ENCODE results near the gene CLTCL1.
A peak's percentile ranks its signal among the peaks of the same experiment; 100 is the strongest.
"Not testable (repeated sequence)": the region's sequence is repeated elsewhere in the genome, so short reads cannot be mapped to it uniquely, and the experiment has no call there.

The CLTCL1 gene

DNA sequence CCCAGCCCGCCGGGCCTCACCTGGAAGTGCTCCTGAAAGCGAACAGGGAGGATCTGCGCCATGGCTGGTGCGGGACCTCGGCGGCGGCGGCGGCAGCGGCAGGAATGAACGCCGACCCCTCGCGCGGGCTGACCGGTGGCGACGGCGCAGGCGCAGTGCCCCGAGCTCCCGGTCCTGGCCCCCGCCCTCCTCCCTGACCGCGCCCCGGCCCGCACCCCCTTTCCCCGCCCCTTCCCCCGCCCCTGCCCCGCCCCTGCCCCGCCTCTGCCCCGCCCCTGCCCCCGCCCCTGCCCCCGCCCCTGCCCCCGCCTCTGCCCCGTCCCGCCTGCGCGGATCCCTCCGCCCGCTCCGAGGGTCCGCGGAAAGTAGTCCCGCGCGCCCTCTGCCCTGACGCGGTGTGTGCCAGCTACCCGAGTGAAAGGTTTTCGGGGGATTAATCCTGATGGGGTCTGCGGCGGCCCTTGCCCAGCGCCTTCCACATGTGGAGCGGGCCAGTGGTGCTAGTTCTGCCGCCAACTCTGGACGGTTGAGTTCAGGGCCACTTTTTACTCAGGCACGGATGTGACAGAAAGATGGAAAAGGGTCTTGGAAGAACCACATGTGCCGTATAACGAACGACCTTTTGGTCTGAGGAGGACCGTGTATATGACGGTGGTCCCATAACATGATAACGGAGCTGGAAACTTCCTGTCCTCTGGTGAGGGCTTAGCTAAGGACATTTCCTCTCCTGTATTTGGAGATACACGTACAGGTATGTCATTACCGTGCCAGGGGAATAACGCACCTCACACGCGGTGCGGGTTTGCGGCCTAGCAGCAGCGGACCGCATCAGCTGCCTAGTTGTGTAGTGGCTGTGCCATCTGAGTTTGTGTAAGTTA is at the start of gene CLTCL1:
CLTCL1 (minus strand) TSS at position 140 of the 878 bp plus-strand sequence; CDS start at position 62, 78 bp downstream.
- peak; percentile 2 for DNase-seq

DNA sequence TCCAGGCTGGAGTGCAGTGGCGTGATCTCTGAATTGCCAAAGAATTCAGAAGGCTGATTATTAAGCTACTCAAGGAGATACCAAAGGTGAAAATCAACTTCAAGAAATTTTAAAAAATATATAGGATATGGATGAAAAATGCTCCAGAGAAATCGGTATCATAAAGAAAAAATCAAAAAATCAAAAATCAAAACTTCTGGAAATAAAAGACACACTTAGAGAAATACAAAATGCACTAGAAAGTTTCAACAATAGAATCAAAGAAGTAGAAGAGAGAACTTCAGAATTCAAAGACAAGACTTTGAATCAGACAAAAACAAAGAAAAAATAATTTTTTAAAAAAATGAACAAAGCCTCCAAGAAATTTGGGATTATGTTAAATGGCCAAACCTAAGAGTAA is 45.6 kb upstream of the CLTCL1 start:
- DNase-seq = no peak

GRCh38 chr22:19336133-19337075 is 44.9 kb upstream of the CLTCL1 start:
- DNase-seq = no peak

DNA sequence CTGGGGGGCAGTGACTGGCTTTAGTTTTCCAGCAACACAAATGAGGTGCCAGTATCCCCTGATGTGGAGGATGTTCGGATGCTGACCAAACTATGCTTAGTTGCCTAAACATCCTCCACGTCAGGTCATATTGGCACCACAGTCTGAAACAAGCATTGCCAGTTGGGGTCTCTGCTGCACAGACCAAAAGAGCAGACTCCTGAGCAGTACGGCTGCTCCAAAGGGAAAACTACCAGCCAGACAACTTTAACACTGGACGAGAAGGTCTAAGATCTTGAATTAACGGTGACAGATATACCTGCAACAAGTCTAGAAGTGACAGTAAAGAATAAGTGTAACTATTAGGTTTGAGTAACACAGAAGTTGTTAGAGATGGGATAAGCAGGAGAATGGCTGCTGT is 40.5 kb upstream of the CLTCL1 start:
- DNase-seq = no peak

GRCh38 chr22:19331474-19331873 is 40.0 kb upstream of the CLTCL1 start:
- DNase-seq = no peak

- no peak for DNase-seq
Observed at GRCh38 chr22:19330865-19331418, 39.4 kb upstream of the CLTCL1 start.

DNA sequence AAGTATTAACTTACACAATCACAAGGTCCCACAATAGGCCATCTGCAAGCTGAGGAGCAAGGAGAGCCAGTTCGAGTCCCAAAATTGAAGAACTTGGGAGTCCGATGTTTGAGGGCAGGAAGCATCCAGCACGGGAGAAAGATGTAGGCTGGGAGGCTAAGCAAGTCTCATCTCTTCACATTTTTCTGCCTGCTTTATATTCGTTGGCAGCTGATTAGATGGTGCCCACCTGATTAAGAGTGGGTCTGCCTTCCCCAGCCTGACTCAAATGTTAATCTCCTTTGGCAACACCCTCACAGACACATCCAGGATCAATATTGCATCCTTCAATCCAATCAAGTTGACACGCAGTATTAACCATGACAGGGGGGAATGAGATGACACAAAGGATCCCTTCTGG is 38.7 kb upstream of the CLTCL1 start:
- DNase-seq = not testable (repeated sequence)

- DNase-seq = no peak
Observed at GRCh38 chr22:19329454-19329853, 37.9 kb upstream of the CLTCL1 start.

GRCh38 chr22:19325296-19325948 is 33.9 kb upstream of the CLTCL1 start:
- DNase-seq = peak; percentile 4

DNA sequence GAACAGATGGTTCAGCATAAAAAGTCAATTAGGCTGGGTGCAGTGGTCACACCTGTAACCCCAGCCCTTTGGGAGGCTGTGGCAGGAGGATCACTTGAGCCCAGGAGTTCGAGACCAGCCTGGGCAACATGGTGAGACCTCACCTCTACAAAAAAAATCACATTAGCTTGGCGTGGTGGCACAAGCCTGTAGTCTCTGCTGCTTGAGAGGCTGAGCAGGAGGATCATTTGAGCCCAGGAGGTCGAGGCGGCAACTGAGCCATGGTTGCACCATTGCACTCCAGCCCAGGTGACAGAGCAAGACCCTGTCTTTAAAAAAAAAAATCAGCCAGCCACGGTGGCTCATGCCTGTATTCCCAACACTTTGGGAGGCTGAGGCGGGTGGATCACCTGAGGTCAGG is 31.9 kb upstream of the CLTCL1 start:
- not testable (repeated sequence) for DNase-seq

GRCh38 chr22:19321757-19322156 is 30.2 kb upstream of the CLTCL1 start:
- DNase-seq = no peak

DNA sequence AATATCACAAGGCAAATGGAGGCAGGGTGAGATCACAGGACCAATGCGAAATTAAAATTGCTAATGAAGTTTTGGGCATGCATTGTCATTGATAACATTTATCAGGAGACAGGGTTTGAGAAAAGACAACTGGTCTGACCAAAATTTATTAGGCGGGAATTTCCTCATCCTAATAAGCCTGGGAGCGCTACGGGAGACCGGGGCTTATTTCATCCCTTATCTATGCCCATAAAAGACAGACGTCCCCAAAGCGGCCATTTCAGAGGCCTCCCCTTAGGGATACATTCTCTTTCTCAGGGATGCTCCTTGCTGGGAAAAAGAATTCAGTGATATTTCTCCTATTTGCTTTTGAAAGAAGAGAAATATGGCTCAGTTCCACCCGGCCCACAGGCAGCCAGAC is 28.6 kb upstream of the CLTCL1 start:
- not testable (repeated sequence) for DNase-seq

GRCh38 chr22:19319281-19319680 is 27.8 kb upstream of the CLTCL1 start:
- no peak for DNase-seq

DNA sequence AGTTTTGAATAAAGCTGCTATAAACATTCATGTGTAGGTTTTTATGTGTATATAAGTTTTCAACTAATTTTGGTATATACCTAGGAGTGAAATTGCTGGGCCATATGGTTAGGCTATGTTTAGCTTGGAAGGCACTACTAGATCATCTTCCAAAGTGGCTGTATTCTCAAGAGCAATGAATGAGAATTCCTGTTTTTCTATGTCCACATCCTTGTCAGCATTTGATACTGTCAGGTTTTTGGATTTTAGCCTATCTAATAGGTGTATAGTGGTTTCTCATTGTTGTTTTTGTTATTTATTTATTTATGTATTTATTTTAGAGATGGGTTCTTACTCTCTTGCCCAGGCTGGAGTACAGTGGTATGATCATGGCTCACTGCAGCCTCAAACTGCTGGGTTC is 26.3 kb upstream of the CLTCL1 start:
- DNase-seq = no peak

GRCh38 chr22:19307872-19308271 is 16.4 kb upstream of the CLTCL1 start:
- DNase-seq = no peak

GRCh38 chr22:19306535-19306934 is 15.0 kb upstream of the CLTCL1 start:
- DNase-seq = not testable (repeated sequence)

- DNase-seq = no peak
Observed at GRCh38 chr22:19304547-19304946, 13.0 kb upstream of the CLTCL1 start.

GRCh38 chr22:19303785-19304184 is 12.3 kb upstream of the CLTCL1 start:
- no peak for DNase-seq

- no peak for DNase-seq
Observed at GRCh38 chr22:19295733-19296132, 4.2 kb upstream of the CLTCL1 start.

GRCh38 chr22:19292458-19293230 is 1.1 kb upstream of the CLTCL1 start:
- DNase-seq = no peak

DNA sequence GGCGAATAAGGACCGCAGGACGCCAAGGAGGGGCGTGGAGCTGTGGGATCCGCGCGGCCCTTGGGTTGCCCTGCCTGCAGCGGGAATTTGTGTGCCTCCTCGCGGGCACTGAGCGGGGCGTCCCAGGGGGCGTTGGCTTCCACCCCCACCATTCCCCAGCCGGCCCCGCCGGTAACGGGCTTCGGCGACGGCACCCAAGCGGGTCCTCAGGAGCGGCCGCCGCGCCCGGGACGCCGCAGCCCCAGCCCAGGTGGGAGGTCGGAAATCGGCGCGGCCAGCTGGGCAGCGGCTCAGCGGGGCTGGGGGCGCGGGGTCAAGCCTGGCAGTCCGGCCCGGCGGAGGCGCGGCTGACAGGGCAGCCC is 320 bp downstream of the CLTCL1 start:
- DNase-seq = no peak
